HL-60/S4 treated with phorbol 12-myristate 13-acetate at 8.2 ng/mL for 4 days and 3 days (cell line): ENCODE results near the gene FAM162B.
"Not testable (repeated sequence)": the region's sequence is repeated elsewhere in the genome, so short reads cannot be mapped to it uniquely, and the experiment has no call there.

ENCODE experiments used
- in situ Hi-C: fragments of 300-500 bp; cut with MboI; formaldehyde crosslinking; loops from 2 replicates; pipeline ENCODE4 v1.15.0; 2022; ENCODE audit warnings: low sequenced_read_pairs

FAM162B gene

GRCh38 chr6:116730513-116730912 is 35.0 kb downstream of the FAM162B start:
- in situ Hi-C loops = no loop called here

GRCh38 chr6:116726947-116727346 is 38.6 kb downstream of the FAM162B start:
- in situ Hi-C loops = no loop called here

- in situ Hi-C loops = no loop called here
Measured at GRCh38 chr6:116714761-116715160, 50.8 kb downstream of the FAM162B start.

- in situ Hi-C loops = no loop called here
Measured at GRCh38 chr6:116714296-116714695, 51.2 kb downstream of the FAM162B start.

GRCh38 chr6:116705917-116706316 is 59.6 kb downstream of the FAM162B start:
- in situ Hi-C loops = no loop called here

- in situ Hi-C loops = not testable (repeated sequence)
Measured at GRCh38 chr6:116703888-116704287, 61.6 kb downstream of the FAM162B start.
